Spleen (tissue), 7 donors: ENCODE measurements around the gene RAB39A.

Experiments
- POLR2A ChIP-seq, 3 donors: fragments of 450-650 bp; IDR thresholded peaks; one replicate each; pipeline ENCODE4 v1.5.1; 2017; ENCODE audit warnings: antibody characterized with exemption in 3 of 3, mild to moderate bottlenecking in 1 of 3
- POLR2AphosphoS5 ChIP-seq, 3 donors: sonication (generic); formaldehyde crosslinking; IDR thresholded peaks; one replicate each; pipeline ENCODE4 v1.5.1; 2017; ENCODE audit warnings: antibody characterized with exemption in 3 of 3
- TF ChIP-seq, protein P1 (sequence below), 11 experiments: fragments of 200-600 bp in 7 of 11; fragments of 450-650 bp in 4 of 11; sonication (generic) in 4 of 11; IDR thresholded peaks in 8 of 11; conservative IDR thresholded peaks in 3 of 11; 1 replicate in 7 of 11; 2 replicates in 4 of 11; pipeline versions ENCODE4 v1.4.0 to v1.8.0; 2016 to 2021; ENCODE audit warnings: antibody characterized with exemption in 11 of 11, inconsistent platforms in 4 of 11, mild to moderate bottlenecking in 1 of 11
- donor health status: DM: no; HTN: no; CAD: no; lungs with moderate emphysema.
- donor health status: DM: no; HTN: no; CAD: no.
- donor health status: DM: no; HTN: no; CAD: no.

DNA sequence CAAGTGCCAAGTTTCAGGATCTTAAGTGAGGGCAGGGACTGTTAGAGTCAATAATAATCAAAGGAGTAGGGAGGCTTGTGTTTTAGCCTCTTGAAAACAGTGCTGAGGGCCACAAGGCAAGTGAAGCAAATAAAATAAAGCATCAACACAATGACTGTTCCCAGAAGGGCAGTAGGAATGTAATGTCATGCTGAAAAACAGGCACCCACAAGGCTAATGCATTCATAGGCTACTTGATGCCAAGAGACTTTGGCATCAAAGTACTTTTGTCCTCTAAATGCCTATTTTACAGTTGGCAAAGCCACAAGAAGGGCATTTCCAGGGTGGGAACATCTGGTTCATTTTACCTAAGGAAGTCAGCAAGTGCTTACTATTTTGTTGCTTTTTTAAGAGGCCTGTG, 22.9 kb downstream of the RAB39A start:
- TF ChIP-seq POLR2A (IDR thresholded peaks at IDR 0.05) = no peak
- TF ChIP-seq, protein P1, sequence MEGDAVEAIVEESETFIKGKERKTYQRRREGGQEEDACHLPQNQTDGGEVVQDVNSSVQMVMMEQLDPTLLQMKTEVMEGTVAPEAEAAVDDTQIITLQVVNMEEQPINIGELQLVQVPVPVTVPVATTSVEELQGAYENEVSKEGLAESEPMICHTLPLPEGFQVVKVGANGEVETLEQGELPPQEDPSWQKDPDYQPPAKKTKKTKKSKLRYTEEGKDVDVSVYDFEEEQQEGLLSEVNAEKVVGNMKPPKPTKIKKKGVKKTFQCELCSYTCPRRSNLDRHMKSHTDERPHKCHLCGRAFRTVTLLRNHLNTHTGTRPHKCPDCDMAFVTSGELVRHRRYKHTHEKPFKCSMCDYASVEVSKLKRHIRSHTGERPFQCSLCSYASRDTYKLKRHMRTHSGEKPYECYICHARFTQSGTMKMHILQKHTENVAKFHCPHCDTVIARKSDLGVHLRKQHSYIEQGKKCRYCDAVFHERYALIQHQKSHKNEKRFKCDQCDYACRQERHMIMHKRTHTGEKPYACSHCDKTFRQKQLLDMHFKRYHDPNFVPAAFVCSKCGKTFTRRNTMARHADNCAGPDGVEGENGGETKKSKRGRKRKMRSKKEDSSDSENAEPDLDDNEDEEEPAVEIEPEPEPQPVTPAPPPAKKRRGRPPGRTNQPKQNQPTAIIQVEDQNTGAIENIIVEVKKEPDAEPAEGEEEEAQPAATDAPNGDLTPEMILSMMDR (IDR thresholded peaks at IDR 0.05 in 8 of 11, conservative IDR thresholded peaks at IDR 0.05 in 3 of 11) = no peak
- TF ChIP-seq POLR2AphosphoS5 (IDR thresholded peaks at IDR 0.05) = no peak
